ES-I3 (cell line): Measurements from ENCODE around the gene STXBP1.

Experiments used
- H3K36me3 ChIP-seq: 2 replicates; pipeline ENCODE4 v1.6.1; 2013; ENCODE audit warnings: mild to moderate bottlenecking, low read length, control low read depth, moderate library complexity; ENCODE audit not compliant: insufficient read depth
- H3K4me1 ChIP-seq: 2 replicates; pipeline ENCODE4 v1.6.1; 2013; ENCODE audit warnings: mild to moderate bottlenecking, control low read depth, low read length; ENCODE audit not compliant: insufficient read depth
- H3K9ac ChIP-seq: 2 replicates; pipeline ENCODE4 v1.6.1; 2013; ENCODE audit warnings: low read depth, mild to moderate bottlenecking, low read length, moderate library complexity
- H3K9me3 ChIP-seq: 2 replicates; pipeline ENCODE4 v1.6.1; 2013; ENCODE audit warnings: mild to moderate bottlenecking, low read length, moderate library complexity; ENCODE audit not compliant: control insufficient read depth, insufficient read depth

The STXBP1 gene

DNA sequence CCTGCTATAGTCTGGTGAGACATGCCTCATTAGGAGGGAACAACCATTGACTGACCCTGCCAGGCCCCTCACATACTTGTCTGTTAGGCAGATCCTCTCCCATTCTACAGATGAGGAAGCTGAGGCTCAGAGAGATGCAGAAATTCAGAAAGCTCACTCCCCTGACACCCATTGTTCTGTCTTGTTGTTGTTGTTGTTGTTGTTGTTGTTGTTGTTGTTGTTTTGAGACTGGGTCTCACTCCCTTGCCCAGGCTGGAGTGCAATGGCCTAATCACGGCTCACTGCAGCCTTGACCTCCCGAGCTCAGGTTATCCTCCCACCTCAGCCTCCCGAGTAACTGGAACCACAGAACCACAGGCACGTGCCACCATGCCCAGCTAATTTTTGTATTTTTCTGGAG is 81.6 kb downstream of the STXBP1 start:
- Histone ChIP-seq H3K4me1 (no peaks in the 10 kb centered on the region), H3K9ac (no peak overlapping the region), H3K36me3 (peaks cover 9% of the 10 kb centered on the region; the same call in 1 of the 2 replicates), H3K9me3 (no peaks in the 10 kb centered on the region)

DNA sequence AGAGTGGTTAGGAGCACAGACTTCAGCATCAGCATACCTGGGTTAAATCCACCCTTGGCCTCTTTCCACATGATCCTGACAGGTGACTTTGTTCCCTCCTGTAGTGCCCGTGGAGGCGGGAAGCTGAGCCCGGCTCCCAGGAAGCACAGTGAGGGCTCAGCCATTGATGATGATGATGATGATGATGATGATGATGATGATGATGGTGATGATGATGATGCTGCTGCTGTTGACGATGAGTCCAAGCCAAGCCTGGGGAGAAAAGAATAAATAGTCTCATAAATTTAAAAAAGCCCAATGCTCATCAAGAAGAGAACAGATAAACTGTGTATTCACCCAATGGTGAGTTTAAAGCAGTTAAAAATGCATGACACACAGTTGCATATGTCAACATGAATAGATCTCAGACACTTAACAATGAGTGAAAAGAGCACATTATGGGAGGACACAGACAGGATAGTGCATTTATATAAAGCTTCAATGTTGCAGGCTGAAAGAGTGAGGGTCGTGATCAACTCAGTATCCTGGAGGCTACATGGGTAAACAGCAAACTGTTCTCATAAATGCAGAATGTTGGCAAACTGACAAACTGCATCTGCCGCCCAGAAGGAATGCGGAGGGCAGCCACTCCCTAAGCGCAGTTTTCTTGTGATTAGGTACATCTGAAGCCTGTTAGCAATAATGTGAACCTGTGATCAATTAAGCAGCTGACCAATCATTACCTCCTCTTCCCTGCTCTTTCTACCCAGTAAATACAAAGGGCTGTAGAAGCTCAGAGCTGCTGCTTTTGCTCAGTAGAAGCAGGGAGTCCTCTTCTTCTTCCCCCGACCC is 83.0 kb downstream of the STXBP1 start:
- H3K4me1 ChIP-seq, result no peaks in the 10 kb centered on the region; the same call in 1 of the 2 replicates
- no peaks in the 10 kb centered on the region for H3K9me3 ChIP-seq
- no peak overlapping the region for H3K9ac ChIP-seq
- peaks cover 3% of the 10 kb centered on the region; the same call in 1 of the 2 replicates for H3K36me3 ChIP-seq

DNA sequence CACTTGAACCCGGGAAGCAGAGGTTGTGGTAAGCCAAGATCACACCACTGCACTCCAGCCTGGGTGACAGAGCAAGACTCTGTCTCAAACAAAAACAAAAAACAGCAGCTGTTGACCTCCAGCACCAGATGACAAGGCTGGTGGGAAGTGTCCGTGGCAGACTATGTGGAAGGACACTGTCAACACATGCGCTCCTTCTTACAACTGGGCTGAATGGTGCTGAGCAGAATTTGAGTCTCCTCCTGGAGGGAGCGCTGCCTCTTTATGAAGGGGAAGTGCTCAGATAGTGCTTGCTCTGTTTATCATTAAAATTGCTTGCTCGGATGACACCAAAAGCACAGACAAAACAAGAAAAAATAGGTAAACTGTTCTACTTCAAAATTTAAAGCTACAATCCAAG is 85.5 kb downstream of the STXBP1 start:
- H3K9me3 ChIP-seq, result no peaks in the 10 kb centered on the region
- no peak overlapping the region for H3K9ac ChIP-seq
- no peaks in the 10 kb centered on the region; the same call in 1 of the 2 replicates for H3K4me1 ChIP-seq
- no peaks in the 10 kb centered on the region for H3K36me3 ChIP-seq

DNA sequence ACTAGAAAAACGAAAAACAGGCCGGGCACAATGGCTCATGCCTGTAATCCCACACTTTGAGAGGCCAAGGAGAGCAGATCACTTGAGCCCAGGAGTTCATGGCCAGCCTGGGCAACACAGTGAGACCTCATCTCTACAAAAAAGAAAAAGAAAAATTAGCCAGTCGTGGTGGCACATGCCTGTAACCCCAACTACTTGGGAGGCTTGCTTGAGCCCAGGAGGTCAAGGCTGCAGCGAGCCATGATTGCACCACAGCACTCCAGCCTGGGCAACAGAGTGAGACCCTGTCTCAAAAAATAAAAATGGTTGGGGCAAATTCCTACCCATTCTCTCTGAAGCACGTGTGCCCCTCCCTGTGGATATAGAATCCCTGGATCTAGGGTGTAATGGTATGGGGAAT is 86.3 kb downstream of the STXBP1 start:
- H3K9me3 ChIP-seq, result no peaks in the 10 kb centered on the region
- peak overlapping the region; percentile 45; the same call in 1 of the 2 replicates for H3K9ac ChIP-seq
- no peaks in the 10 kb centered on the region for H3K36me3 ChIP-seq
- H3K4me1 ChIP-seq, result no peaks in the 10 kb centered on the region; the same call in 1 of the 2 replicates

DNA sequence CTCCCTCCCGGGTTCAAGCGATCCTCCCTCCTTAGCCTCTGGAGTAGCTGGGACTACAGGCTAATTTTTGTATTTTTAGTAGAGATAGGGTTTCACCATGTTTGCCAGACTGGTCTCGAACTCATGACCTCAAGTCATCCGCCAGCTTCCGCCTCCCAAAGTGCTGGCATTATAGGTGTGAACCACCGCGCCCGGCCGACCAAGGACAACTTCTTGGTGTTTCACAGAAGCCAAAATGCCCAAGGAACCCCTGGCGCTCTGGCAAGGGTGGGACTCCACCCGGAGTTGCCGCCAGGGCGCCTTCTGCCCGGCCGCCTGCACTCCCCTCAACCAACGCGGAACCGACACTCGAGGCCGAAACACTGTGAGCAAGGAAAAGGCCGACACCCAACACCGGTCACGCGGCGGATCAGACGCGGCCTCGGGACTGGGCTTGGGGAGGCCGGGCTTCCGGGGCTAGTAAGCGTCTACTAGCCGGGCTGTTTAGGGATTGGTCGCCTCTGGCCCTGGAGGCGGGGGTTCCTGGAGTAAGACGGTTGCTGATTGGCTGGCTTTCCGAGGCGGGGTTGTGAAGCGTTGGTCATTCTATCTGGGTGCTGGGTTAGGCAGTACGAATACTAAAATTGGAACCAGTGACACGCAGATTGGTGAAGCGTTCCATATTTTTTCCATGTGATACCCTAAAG is 87.1 kb downstream of the STXBP1 start:
- Histone ChIP-seq H3K36me3 (no peaks in the 10 kb centered on the region), H3K9me3 (no peaks in the 10 kb centered on the region), H3K4me1 (no peaks in the 10 kb centered on the region; the same call in 1 of the 2 replicates), H3K9ac (peak overlapping the region; percentile 45; the same call in 1 of the 2 replicates)

DNA sequence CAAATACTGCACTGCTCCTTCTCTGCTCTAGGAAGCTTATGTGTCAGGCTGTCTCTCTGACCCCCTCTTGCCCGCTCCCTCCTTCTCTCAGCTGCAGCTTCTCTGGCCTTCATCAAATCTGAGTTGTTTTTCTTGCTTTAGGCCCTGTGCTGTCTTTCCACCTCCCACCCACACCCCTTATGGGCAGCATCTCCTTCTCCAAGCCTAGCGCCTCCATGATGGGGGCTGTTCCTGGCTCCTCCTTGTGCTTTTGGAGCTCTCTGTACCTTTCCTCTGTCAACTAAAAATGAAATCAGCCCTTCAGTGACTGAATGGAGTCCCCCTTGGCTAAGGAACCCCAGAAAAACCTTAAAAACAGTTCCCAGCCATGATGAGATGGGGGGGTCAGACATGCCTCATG is 88.1 kb downstream of the STXBP1 start:
- Histone ChIP-seq H3K9me3 (no peaks in the 10 kb centered on the region), H3K36me3 (no peaks in the 10 kb centered on the region), H3K4me1 (no peaks in the 10 kb centered on the region; the same call in 1 of the 2 replicates), H3K9ac (no peak overlapping the region)

DNA sequence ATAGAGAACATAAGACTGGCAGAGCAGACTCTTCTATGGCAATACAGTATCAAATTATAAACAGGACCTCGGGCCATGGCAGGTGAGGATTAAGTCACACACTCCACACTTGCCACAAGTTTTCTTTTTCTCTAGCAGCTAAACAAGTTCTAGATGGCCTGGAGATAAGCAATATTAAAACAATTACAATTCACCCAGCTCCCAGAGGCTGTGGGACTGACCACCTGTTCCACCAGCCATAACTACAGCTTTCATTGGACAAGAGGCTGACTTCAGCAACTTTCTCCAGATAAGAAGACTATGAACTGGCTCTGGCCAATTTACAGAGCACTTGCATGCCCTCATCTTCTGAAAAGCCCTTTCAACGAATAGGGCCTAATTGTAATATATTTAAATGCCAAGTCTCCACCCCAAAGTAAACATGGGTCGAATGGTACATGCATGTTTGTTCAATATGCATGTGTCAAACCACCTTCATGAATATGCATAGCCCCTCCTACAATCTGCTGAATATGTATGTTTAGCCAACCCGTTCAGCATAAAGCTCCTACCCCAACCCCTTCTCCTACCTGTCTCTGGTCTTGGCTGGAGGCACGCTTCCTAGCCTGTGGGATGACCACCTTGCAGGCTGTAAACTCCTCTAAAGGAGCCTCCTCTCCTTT is 88.6 kb downstream of the STXBP1 start:
- Histone ChIP-seq H3K9me3 (no peaks in the 10 kb centered on the region), H3K9ac (no peak overlapping the region), H3K4me1 (no peaks in the 10 kb centered on the region; the same call in 1 of the 2 replicates), H3K36me3 (no peaks in the 10 kb centered on the region)

DNA sequence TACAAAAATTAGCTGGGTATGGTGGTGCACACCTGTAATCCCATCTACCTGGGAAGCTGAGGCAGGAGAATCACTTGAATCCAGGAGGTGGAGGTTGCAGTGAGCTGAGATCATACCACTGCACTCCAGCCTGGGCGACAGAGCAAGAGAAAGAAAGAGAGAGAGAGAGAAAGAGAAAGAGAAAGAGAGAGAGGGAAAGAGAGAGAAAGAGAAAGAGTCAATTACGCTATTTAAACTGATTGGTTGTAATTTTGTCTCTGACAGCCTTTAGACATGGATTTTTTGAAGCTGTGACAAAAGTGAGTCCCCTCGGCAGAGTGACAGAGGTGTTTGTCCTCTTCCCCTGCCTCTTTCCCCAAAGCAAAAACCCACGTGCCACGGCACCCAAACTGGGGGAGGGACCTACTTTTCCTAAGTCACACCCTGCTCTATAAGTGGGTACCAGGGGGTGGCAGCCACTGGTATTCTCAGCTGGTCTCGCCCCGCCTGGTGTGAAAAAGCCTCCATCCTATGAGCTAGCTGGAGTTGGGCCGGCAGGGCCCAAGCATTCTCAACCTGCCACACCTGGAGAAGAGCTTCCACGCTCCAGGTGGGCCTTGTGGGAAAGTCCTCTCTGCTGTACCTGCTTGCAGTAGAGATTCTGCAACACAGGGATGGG is 91.3 kb downstream of the STXBP1 start:
- Histone ChIP-seq H3K9ac (no peak overlapping the region), H3K36me3 (no peaks in the 10 kb centered on the region), H3K9me3 (no peaks in the 10 kb centered on the region), H3K4me1 (no peaks in the 10 kb centered on the region; the same call in 1 of the 2 replicates)

DNA sequence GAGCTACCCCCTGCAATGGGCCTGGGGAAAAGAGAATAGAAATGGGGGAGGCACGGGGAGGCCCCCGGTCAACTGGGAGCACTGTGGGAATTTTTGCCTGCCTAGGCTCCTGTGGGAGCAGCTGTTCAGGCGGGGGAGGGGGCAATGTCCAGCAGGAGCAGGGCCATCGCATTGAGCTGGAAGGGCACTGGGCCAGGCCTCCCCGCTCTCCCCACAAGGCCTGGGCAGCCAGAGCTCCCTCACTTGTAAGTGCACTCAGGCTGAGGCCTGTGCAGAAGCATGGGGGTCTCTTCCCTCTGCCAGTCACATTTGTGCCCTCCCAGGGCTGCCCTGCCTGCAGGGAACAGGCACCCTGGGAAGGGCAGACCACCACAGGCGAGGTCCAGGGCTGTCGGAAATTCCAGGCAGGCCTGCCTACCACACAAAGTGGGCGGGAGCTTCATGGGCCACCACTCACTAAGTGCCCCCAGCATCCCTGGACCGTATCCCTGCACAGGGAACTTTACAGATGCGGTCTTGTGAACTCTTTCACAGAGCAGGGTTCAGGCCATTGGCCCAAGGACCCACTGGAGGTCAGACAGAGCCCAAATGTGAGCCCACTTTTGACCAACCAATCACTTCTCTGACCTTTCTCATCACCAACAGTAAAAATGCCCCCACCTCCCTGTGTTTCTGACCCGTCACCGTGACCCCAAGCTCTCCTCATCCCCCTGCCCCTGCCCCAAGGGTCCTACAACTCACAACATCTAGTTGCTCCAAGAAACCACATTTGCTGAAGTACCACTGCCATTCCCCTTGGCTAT is 93.7 kb downstream of the STXBP1 start:
- Histone ChIP-seq H3K9me3 (no peaks in the 10 kb centered on the region), H3K9ac (no peak overlapping the region), H3K4me1 (no peaks in the 10 kb centered on the region; the same call in 1 of the 2 replicates), H3K36me3 (no peaks in the 10 kb centered on the region)

DNA sequence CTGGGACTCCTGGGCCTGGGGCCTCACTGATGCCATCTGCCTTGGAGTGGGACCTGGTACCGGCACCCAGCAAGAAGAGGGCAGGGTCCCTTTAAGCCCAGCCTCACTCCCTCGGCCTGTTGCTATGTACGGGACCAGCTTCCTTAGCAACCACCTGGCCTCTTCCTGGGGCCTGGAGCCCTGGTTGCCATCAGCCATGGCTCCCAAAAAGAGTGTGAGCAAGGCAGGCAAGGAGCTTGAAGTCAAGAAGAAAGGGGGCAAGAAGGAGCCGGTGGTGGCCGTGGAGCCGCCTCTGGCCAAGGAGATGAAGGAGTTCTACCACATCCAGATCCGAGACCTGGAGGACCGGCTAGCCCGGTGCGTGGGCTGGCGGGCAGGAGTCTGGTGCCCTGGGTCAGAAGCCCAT is 94.8 kb downstream of the STXBP1 start, which contains the start of gene CFAP157:
TSS of gene CFAP157 (plus strand) at position 153 of the 406 bp plus-strand sequence. CDS start at position 197, 44 bp downstream.
- Histone ChIP-seq H3K9me3 (no peaks in the 10 kb centered on the region), H3K9ac (no peak within 1 kb of the TSS), H3K36me3 (no peaks in the 10 kb centered on the region), H3K4me1 (no peaks in the 10 kb centered on the region; the same call in 1 of the 2 replicates)

DNA sequence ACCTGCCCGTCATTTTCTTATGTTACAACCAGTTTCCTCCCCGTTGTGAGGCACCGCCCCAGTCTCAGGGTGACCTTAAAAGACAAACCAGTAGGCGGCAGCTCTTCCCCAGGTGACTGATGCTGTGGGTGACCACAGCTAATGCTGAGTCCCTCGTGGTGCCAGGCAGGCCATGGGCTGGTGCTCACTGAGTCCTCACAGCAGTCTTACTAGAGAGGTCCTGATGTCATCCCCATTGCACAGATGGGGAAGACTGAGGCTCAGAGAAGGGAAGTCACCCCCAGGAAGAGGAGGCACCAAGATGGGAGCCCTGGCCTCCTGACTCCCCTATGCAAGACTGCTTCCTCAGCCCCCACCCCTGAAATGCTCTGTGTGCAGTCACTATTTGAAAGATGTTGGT is 95.7 kb downstream of the STXBP1 start:
- Histone ChIP-seq H3K36me3 (no peaks in the 10 kb centered on the region), H3K9me3 (no peaks in the 10 kb centered on the region), H3K9ac (no peak overlapping the region), H3K4me1 (no peaks in the 10 kb centered on the region; the same call in 1 of the 2 replicates)

DNA sequence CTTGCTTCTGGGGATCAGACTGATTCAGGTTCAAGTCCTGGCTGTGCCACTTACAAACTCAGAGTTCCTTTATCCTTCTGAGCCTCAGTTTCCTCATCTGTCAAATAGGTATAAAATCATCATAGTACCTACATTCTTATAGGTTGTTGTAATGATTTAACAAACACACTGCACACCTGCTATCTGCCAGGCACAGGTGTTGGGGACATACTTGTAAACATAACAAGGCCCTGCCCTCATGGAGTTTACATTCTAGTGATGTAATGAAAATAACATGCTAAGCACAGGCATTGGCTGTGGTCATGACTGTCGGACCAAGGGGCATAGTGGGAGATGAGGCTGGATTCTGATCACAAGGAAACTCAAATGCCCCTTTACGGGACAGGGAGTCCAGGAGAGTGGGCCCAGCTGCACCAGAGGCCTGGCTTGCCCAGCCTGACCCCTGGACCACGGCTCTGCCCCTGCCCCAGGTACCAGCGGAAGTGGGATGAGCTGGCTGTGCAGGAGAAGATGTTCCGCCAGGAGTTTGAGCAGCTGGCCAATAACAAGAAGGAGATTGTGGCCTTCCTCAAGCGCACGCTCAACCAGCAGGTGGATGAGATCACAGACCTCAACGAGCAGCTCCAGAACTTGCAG is 97.0 kb downstream of the STXBP1 start:
- Histone ChIP-seq H3K9ac (no peak overlapping the region), H3K36me3 (no peaks in the 10 kb centered on the region), H3K4me1 (no peaks in the 10 kb centered on the region; the same call in 1 of the 2 replicates), H3K9me3 (no peaks in the 10 kb centered on the region)

DNA sequence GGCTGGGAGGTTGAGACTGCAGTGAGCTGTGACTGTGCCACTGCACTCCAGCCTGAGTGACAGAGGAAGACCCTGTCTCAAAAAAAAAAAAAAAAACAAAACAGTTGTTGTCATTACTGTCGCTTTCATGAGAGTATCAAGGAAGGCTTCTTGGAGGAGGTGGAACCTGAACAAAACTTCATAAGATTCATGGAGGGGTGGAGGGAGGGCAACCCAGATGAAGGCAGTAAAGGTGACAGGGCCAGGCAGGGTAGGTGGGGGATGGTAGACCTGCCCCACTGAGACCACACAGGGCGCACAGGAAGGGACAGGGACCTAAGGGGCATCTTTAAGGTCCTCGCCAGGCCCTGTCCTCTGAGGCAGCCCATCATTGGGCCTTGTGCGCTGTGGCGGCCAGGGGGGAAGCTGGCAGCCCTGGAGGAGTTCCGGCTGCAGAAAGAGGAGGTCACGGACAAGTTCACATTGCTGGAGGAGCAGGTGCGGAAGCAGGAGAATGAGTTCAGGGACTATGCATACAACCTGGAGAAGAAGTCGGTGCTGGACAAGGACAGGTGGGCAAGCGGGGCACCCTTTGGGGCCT is 98.2 kb downstream of the STXBP1 start:
- no peaks in the 10 kb centered on the region for H3K36me3 ChIP-seq
- H3K4me1 ChIP-seq, result no peaks in the 10 kb centered on the region; the same call in 1 of the 2 replicates
- H3K9ac ChIP-seq, result no peak overlapping the region
- H3K9me3 ChIP-seq, result no peaks in the 10 kb centered on the region
